HG02885 (cell line): ENCODE measurements around the gene JARID2.

ENCODE experiments used
- ATAC-seq: cut with Tn5 transposase; IDR thresholded peaks from one replicate; pipeline ENCODE4 v1.9.1; 2021; ENCODE audit warnings: mild to moderate bottlenecking; ENCODE audit not compliant: unreplicated experiment, poor library complexity

The JARID2 gene

GRCh38 chr6:15474196-15474595 is 228.3 kb downstream of the JARID2 start:
- no peak for ATAC-seq

DNA sequence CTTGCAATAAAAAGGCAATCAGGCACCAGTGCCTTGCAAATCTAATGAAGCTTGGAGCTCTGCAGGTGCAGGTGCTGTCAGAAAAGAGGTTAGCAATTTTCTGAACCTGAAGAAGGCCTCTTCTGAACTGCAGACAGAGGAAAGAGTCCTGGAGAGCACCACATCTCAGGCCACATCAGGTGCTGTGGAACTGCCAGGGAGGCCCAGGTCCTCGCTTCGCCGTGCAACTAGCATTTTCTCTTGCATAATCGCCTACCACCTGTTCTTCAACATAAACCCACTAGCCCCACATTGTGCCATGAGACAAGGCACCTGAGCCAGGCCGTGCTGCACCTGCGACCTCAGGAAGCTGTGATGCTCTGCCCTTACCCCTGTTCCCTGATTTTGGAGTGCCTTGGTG is 229.4 kb downstream of the JARID2 start:
- ATAC-seq: no peak

DNA sequence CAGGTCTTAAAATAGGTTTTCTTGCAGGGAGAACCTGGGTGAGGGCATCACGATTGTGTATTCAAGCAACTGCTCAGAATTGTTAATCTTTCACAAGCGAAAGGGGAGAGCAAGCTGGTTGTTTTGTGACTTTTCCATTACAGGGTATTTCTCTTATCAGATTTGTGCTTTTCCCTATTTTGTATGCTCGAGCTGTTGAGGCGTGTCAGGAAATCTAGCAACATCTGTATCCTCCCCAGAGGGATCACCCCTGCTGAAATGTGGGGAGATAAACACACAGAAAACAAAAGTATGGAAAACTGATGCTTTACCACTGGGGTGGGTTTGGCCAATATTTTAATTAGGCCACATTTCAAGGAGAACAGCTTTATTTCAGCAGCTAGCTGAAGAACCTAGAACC is 230.0 kb downstream of the JARID2 start:
- no peak for ATAC-seq

DNA sequence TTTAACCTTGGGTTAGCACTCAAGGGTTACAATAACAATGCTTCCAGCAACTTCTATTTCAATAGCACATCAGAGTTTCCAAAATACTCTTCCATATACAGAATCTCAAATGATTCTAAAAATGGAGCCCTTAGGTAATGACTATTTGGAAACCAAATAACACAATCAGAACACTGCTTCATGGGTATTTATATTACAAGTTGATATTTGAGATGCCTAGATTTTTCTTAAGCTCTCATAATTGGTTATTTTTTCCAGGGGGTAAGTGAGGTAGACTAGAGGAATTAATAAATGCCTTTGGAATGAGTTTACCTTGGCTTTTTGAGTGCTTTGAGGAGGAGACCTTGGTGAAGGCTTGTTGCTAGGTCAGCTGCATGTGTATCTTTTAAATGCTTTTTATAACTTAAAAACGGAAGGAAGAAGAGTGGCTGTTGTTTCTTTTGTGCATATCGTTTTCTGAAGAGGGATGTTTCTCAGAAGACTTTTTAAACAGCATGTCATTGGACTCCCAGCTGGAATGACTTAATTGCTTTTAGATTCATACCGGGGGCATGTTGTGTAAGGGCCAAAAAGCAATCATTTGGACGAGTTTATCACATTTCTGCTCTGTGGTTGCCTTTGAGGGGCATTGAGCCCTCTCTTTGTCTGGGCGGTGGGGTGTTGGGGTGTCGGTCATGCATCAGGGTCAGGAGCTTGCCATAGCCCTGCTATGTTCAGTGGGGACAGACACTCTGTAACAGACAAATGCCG is 230.9 kb downstream of the JARID2 start:
- ATAC-seq: no peak

- ATAC-seq: no peak
These were observed 231.9 kb downstream of the JARID2 start for GRCh38 chr6:15477746-15478145.

GRCh38 chr6:15479761-15480160 is 233.9 kb downstream of the JARID2 start:
- ATAC-seq: no peak

DNA sequence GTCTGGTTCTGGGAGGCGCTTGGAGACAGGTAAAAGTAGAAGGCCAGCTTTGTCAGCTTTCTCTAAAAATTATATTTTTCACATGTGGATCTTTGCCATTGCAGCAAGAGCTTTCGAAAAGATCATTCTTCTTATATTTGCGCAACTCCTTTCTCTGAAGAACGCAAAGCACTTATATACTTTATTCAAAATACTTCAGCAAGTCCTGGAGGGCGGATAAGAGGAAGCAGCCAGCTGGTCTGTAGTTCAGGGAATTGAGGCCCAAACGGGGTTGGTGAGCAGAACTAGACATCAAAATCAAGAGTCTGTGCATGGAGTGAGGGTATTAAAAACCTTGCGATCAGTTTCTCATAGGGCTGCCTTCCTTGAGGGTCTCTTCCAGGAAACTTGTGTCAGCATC is 234.7 kb downstream of the JARID2 start:
- ATAC-seq: no peak

- ATAC-seq: no peak
These were observed 235.8 kb downstream of the JARID2 start for GRCh38 chr6:15481390-15482291.

- no peak for ATAC-seq
These were observed 237.2 kb downstream of the JARID2 start for GRCh38 chr6:15483060-15483459.

- no peak for ATAC-seq
These were observed 238.3 kb downstream of the JARID2 start for GRCh38 chr6:15484140-15484539.

GRCh38 chr6:15484821-15485220 is 239.0 kb downstream of the JARID2 start:
- no peak for ATAC-seq

DNA sequence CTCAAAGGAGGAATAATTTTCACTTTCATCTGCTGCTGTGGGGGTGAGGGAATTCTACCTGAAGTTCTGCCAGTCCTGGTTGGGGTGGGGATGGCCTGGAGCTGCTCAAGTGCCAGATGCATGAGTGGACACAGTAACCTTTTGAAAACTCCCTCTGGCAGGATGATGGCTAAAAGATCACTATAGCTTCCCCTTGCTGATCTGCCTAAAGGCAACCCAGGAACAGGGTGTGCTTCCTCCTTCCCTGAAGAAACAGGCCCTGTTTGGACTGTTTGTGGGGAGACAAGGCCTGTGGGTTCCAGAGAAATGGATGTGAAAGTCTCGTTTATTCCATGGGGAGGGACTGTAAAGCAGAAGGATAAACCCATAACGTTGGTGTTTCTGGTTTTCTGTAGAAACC is 240.1 kb downstream of the JARID2 start:
- no peak for ATAC-seq

DNA sequence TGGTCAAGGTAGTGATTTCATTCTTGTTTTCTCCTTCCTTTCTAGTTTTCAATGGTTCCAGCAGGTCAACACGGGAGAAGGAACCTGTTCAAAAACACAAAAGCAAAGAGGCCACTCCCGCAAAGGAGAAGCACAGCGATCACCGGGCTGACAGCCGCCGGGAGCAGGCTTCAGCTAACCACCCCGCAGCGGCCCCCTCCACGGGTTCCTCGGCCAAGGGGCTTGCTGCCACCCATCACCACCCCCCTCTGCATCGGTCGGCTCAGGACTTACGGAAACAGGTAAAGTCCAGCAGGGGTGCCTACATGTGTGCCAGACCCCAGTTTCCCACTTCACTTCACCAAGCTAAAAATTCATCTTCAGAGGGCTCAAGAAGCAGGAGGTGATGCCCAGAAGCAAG is 241.4 kb downstream of the JARID2 start:
- ATAC-seq: no peak

DNA sequence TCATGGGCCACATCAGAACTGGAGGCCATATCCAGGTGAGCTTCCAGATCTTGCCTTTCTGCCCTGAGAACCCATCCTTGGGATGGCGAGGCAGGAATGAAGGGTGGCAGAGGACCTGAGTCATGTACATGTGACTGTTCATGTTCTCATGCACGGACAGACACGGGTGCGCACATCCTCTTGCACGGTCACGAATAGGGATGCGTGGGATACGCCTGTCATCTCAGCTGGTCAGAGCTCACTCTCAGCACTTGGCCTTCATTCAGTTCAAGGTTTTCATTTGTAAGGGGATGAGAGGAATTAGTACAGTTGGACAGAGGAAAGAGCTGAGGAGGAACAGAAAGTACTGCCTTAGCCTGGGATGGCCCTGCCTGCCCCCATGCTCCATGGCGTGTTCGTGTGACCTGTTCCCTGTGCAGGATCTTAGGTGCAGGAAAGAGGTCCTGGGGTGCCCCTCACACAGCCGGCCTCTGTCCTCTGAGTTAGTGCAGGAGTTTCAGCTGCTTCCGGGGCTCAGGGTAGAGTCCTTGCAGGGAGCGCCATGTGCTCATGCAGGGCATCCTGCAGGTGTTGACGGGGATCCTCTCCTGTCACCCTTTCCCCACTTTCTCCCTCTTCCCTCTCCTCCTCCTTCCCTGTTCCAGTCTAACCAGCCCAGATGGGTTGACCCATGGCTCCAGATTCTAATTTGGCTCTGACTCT is 243.5 kb downstream of the JARID2 start:
- no peak for ATAC-seq

DNA sequence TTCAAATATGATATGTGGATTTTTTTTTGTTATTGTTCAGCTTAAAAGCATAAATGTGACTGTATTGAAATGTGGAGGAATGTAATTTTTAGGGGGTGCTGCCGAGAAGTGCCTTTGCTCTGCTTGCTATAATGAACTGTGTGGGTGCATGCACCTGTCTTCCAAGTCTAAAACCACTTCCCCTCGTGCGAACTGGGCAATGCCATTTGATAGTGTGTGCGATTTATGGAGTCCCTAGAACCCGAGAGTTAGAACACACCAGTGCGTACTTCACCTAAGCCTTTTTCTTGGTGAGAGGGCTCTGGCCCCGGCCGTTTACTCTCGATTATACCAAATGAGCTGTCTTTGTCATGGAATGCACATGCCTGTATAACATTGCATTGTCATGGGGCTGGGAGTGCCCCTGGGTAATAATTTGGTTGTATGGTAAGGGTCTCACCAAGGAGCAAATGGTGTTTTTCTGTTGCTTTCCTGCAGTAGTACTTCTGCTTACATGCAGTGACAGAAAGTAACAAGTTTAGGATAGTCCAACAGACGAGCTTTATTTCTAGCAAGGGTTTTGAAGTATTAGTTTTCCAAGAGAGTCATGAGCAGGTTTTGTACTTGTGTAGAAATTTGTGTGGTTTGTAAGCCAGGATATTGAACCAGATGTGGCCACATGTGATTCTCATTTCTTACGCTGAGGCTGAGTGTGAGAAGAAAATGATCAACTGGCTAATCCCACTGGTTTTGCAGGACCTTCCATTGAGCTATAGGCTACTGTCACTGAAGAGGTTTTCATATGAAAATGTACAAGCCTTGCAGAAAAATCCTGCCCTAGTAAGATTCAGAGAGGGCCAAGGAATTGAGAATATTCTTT is 244.6 kb downstream of the JARID2 start:
- ATAC-seq: no peak

- ATAC-seq: no peak
These were observed 245.6 kb downstream of the JARID2 start for GRCh38 chr6:15491255-15491985.

DNA sequence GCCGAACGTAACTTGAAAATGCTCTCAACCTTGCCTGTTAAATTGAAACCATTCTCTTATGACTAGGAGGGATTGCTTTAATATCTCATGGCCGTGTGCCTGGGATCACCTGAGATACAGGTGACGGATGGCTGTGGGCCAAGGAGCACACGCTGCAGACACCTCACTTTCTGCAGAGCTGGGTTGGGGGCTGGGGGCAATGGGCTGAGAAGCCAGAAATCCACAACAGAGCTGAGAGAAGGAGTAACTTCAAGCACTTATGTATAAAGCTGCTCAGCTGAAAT is 246.1 kb downstream of the JARID2 start:
- no peak for ATAC-seq

DNA sequence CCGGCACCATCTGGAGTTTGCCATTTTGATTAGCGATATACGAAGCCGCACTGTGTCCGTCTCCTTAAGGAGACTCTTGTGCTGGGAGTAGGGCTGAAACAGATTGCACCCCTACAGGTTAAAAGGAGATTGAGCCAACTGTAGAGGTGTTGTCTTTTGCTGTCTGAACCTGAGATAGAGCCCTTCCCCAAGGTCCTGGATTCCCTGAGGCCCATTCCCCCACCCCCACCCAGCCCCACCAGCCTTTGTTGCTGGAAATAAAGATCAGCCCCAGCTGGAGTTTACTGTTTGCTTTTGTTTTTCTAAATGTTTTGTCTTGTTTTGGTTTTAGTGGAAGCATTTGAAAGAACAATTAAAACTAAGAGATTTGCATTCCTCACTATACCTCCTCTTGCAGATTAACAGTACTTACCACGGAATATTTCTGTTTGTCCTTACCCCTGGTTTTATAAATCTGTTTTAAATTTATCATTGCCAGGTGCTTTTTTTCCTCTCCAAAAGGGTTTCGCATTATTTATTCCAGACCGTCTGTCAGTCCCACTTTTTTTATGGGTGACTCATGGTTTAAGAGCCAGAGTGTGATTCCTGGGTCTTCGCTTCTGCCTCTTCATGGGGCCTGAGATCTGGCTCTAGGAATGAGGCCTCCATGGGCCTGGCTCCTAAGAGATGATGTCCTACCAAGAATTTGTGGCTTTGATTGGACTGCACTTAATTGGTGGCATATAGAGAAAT is 247.7 kb downstream of the JARID2 start:
- no peak for ATAC-seq

DNA sequence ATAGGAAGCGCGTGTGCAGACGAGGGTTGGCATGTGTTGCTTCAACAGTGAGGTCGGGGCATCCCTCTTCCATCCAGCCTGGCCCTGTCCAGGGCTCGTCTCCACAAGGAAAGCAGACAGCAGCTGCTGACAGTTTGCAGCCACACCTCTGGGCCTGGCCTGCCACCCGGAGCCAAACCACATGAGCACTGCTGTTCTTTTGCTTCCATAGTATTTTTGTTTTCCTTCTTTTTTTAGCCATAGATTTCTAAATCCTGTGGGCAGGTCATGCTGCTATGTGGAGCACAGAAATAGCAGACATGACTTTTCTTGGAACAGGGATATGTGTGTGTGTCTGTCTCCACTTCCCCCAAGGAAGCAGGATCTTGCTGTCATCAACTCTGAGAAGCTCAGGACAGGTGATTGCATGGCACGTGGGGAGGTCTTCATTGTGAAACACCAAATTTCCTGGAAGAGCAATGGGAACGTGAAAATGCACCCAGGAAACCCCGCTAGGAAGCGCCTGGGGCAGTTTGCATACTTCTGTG is 249.6 kb downstream of the JARID2 start:
- ATAC-seq: no peak
